GM23338 (cell line): ENCODE data around the gene USP36.

Experiments
- CREB1 ChIP-seq: fragments of 250-450 bp; sonication (Bioruptor Pico); IDR thresholded peaks from 2 replicates; pipeline ENCODE4 v1.5.0; 2020; ENCODE audit warnings: low read depth, mild to moderate bottlenecking, moderate library complexity
- CTCF ChIP-seq, 2 experiments: fragments of 200-600 bp in 1 of 2; sonication (generic) in 1 of 2; conservative IDR thresholded peaks; 2 replicates each; pipeline versions ENCODE4 v1.5.1 to v1.6.1; 2016 to 2017; ENCODE audit warnings: antibody characterized with exemption in 2 of 2, low read depth in 2 of 2, mild to moderate bottlenecking in 2 of 2, moderate library complexity in 1 of 2
- EZH2 ChIP-seq: fragments of 200-600 bp; sonication (generic); IDR thresholded peaks from one replicate; pipeline ENCODE4 v1.8.0; 2017; ENCODE audit warnings: antibody characterized with exemption, mild to moderate bottlenecking, low read depth; ENCODE audit not compliant: unreplicated experiment
- EZH2phosphoT487 ChIP-seq: fragments of 200-600 bp; sonication (generic); IDR thresholded peaks from one replicate; pipeline ENCODE4 v1.8.1; 2018; ENCODE audit warnings: antibody characterized with exemption; ENCODE audit not compliant: unreplicated experiment
- NANOG ChIP-seq: IDR thresholded peaks from 2 replicates; pipeline ENCODE4 v1.6.1; 2016; ENCODE audit warnings: antibody characterized with exemption, borderline replicate concordance
- POLR2AphosphoS5 ChIP-seq: IDR thresholded peaks from 2 replicates; pipeline ENCODE4 v1.6.1; 2016; ENCODE audit warnings: antibody characterized with exemption, low read depth
- REST ChIP-seq: IDR thresholded peaks from one replicate; pipeline ENCODE4 v1.6.1; 2018; ENCODE audit warnings: antibody characterized with exemption; ENCODE audit not compliant: unreplicated experiment
- STAT1 ChIP-seq: IDR thresholded peaks from one replicate; pipeline ENCODE4 v1.6.1; 2016; ENCODE audit warnings: antibody characterized with exemption; ENCODE audit not compliant: unreplicated experiment
- ZNF114 ChIP-seq: fragments of 250-450 bp; sonication (Bioruptor Pico); IDR thresholded peaks from 2 replicates; pipeline ENCODE4 v1.5.0; 2020; ENCODE audit warnings: mild to moderate bottlenecking, moderate library complexity
- ZNF331 ChIP-seq: fragments of 250-450 bp; sonication (Bioruptor Pico); IDR thresholded peaks from 2 replicates; pipeline ENCODE4 v1.5.0; 2020; ENCODE audit warnings: low read depth, mild to moderate bottlenecking, moderate library complexity

- TF ChIP-seq CTCF (conservative IDR thresholded peaks at IDR 0.05; ENCODE audit: low read depth in 2 of 2) (no peak), STAT1 (no peak), EZH2phosphoT487 (no peak), EZH2 (no peak), ZNF331 (no peak), REST (no peak), POLR2AphosphoS5 (no peak), CREB1 (no peak), NANOG (no peak), ZNF114 (CRISPR knock-in tag) (no peak)
Observed at GRCh38 chr17:78840530-78840779, 159 bp downstream of the USP36 start.
